Activated CD8-positive, alpha-beta memory T cell treated with anti-CD3 and anti-CD28 coated beads for 4 hours (primary cell): ENCODE measurements around the gene ADNP.

Source experiments
- DNase-seq, 2 donors: peaks; one replicate each; pipeline ENCODE4 v3.0.0-alpha.2; 2020; ENCODE audit warnings: low read depth in 2 of 2

The ADNP gene

DNA sequence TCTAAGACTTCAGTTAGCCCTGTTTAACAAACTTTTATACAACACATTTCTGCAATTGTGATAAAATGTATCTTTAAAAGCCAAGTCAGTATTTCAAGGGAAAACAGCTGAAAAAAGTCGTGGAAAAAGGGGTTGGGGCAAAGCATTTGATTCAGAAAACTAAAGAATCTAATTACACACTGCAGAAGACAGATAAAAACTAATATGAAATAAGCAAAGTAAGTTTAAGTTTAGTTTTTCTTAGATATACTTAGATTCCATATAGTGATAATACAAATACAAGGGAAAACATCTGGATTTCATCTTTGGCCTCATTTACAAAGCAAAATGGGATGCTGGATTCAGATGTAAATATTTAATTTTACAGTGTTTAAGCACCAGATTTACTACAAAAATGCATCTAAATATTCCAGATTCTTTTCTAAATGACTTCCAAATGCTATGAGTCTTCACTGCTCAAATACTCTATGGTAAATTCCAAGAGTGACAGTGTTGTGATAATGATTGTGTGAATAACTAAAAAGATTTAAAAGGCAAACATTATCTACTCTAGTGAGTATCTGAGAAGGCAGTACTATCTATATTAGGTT lies 1.5 kb upstream of the ADNP start:
- no peak for DNase-seq

DNA sequence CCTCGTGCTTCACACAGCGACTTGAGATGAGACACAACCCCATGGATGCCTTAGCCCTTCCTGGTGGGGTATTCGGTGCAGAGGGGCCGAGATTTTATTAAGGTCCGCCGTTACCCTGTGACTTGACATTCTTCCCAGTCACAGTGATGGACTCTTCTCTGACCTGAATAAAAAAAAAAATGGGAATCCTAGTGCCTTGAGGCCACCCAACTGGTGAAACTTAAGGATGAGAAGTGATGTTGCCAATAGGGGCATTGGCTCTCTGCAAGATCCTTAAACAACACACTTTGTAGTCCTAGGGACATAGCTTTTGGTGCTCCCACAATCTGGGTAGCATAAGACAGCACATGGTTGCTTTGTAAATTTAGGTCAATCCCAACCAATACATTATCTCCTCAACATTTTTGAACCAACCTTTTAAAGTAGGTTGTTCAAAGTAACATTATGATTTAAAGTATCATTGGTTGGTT lies 814 bp upstream of the ADNP start:
- DNase-seq: no peak

DNA sequence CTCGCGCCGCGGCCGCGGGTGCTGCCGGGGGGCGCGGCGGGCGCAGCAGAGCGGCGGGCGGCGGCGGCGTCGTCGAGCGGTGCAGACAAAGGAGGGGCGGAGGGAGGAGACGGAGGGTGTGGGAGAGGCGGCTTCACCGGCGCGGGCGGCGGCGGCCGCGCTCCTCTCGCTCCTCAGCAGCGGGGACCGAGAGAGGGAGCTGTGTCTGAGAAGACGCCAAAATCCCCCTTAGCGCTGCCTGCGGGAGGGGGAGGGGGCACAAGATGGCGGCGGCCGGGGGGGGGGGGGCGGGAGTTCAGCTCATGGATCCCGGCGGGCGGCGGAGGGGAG lies 296 bp downstream of the ADNP start:
- DNase-seq: no peak

DNA sequence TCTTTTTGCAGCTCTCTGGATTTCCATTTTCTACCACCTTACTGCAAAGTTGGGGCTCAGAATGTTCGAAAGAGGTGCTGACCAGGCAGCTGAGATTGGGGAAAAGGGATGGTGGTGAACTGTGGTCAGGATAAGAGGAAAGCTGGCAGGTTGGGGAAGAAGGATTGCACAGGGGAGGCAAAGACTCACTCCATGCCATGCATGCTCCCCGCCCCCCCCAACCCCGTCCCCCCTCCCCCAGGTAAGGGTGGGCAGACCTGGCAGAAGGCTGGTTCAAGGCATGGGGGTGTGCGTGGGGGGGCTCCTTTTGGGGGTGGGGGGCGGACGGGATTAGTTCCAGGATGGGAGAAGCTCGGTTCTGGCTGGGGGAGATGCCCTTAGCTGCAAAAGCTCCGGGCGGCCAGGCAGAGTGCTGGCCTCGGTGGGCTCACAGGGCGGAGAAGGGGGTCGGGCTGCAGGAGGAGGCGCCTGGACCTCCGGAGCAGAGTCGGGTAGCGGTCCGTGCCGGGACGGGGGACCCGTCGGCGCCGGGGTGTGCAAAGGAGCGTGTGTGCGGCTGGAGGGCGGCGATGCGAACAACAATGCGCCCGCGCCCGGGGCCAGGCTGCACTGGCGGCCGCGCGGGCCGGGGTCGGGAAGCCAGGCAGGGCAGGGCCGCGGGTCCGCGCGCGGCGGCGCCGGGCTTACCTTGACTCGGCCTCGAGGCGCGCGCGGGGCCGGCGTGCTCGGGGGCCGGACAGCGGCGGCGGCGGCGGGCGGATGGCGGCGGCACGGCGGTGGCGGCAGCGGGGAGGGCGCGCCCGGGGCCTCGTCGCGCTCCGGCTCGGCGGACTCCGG lies 880 bp downstream of the ADNP start:
- DNase-seq: peak in 1 of 2 donors; percentile 2

DNA sequence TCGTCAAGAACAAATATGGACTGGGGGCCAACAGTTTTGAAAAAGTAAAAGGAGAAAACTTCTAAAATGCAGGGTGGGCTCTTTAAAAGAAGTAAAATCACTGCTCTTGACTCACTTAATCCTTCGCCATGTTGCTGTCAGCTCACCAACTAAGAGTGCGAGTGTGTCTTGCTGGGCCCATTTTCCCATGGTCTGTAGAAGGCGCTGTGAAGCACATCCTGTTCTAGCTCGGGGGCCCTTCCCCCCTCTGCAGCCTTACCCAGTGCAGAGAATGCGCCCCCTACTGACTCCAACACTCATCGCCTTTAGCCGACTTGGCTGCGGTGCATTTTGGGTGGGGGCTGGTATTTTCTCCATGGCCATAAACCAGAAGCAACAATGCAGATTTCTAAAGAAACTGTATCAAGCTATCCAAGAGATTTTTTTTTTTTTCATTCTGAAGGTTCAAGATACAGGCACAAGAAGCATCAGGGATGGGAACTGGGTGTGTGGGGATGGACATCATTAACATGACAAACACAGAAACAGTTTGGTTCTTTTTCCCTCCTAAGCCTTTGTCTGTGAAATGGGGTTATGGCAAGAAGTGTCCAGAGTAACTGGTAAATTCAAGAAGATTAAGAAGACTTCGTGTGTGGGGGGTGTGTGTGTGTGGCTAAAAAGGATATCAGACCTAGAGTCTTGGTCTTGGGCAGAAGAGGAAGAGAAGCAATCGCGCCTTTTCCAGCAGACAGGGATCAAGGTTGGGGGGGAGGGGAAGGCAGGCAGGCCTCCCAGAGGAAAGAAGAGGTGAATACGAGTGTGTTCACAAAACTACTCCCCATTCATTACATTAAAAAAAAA lies 1.7 kb downstream of the ADNP start:
- DNase-seq: peak; percentile 69 to 85

GRCh38 chr20:50928469-50928868 lies 2.8 kb downstream of the ADNP start:
- DNase-seq: no peak

- DNase-seq: no peak
Observed at GRCh38 chr20:50926530-50926929, 4.7 kb downstream of the ADNP start.

DNA sequence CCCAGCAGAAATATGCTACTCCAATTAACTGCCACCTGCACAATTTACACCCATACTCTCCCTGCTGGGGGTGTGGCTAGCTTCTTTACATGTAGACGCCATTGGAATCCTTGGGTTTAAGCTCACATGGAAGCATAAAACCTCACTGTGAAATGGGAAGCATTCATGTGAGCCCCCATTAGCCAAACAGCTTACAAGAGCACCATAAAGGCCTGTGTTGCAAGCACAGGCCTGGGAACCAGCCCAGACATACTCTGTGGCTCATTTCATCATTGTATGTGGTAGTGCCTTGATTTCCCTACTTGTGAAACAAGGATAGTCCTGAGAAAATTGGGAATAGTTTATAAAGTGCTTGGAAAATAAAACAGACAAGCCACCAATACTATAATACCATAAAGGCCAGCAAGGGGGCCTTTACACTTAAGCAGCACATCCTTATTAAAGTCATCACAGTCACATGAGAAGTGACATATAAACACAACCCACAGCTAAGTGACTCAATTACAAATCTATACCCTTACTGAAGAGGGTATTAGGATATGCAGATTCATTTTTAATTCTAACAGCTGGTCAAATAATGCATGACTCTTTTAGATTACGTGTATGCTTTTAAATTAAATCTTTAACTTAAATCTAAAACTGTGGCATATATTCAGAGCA lies 6.8 kb downstream of the ADNP start:
- DNase-seq: no peak

DNA sequence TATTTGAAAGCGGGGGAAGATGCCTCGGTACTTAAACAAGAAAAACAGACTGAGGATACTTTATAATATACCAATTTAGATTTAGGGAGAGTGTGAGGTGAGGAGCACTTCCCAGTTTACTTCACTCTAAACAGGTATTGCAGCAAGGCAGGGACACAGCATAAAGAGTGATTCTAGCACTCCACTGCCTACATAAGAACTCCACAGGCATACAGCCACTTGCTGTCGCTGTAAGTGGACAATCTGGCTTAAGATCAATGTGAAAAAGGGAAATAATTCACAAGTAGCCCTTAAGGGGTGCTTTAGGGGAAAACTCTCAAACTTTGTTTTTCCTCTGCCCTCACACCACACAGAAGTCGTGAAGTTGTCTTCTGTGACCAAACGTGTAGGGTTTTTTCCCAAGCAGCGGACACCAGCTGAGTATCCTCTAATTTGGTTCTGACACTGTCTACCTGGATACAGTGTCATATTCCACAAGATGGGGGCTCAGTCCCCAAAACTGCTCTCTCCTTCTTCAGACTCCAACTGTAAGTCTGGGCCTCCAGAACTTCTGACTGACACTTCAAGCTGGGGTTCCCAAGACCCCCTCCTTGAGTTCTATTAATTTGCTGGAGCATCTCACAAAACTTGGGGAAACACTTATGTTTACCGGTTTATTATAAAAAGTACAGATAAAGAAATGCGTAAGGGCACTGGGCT lies 9.3 kb downstream of the ADNP start:
- DNase-seq: no peak

DNA sequence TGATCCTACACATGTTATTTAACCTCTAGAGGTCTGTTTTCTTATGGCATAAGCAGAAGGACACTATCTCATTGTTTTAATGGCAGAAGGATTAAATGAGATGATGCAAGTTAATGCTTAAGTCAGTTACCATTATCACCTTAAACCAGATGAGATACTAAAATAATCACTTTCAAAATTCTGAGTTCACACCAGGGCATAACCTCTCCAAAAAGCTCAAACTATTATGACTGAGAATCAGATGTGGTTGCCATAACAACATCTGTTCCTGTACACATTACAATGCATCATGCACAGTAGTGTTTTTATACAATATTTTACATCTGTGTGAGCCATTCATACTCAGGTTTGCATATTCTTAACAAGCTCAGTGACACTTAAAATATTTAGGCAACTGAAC lies 10.2 kb downstream of the ADNP start:
- DNase-seq: no peak

GRCh38 chr20:50919567-50919966 lies 11.7 kb downstream of the ADNP start:
- no peak for DNase-seq

GRCh38 chr20:50918403-50918802 lies 12.8 kb downstream of the ADNP start:
- DNase-seq: no peak

- no peak for DNase-seq
Observed at GRCh38 chr20:50916934-50917333, 14.3 kb downstream of the ADNP start.

- no peak for DNase-seq
Observed at GRCh38 chr20:50916257-50916656, 15.0 kb downstream of the ADNP start.

- DNase-seq: no peak
Observed at GRCh38 chr20:50915424-50915823, 15.8 kb downstream of the ADNP start.

DNA sequence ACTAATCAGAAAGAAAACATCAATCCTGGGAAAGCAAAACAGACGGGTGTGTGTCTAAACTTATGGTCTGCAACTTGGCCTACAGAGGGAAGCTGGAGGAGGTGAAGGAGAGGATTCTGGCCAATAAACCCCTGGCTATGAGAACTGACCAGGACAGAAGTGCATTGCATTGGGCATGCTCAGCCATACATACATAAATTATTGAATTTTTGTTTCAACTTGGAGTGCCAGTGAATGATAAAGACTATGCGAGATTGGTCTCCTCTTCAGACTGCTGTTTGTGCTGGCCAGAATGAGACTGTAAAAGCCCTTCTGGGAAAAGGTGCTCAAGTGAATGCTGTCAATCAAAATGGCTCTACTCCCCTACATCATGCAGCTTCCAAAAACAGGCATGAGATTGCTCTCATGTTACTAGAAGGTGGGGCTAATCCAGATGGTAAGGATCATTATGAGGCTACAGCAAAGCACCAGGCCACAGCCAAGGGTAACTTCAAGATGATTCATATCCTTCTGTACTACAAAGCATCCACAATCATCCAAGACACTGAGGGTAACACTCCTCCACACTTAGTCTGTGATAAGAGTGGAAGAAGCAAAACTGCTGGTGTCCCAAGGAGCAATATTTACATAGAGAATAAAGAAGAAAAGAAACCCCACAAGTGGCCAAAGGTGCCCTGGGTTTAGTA lies 17.4 kb downstream of the ADNP start:
- no peak for DNase-seq

DNA sequence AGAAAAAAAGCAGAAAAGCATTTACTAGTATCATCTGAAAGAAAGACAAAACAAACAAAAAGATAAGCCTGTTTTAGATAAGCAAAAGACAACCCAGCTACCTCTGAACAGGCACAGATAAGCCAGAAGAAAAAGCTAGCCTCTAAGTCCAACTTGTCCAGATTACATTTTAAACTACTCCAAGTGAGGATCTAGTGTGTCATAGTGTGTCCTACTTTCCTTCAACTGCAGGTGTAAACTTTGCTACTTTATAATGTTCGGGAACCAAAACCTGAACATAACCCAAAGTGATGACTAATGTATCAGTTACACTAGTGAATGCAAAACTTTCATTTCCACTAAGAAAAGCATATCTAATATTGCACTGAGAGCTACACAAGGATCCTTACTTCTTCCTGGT lies 19.5 kb downstream of the ADNP start:
- DNase-seq: no peak

DNA sequence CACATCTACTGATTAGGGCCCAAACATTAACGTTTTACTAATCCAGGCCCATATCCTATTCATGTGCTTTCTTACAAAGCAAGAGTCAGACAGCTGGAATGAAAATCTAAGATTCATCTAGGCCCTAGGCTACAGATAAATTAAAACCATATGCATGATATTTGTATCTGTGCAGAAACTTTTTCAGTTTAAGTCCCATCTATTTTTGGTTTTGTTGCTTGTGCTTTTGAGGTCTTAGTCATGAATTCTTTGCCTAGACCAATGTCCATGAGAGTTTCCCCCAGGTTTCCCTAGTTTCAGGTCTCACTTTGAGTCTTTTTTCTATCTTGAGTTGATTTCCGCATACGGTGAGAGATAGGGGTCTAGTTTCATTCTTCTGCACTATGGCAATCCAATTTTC lies 20.2 kb downstream of the ADNP start:
- DNase-seq: no peak

GRCh38 chr20:50909413-50909812 lies 21.8 kb downstream of the ADNP start:
- no peak for DNase-seq

DNA sequence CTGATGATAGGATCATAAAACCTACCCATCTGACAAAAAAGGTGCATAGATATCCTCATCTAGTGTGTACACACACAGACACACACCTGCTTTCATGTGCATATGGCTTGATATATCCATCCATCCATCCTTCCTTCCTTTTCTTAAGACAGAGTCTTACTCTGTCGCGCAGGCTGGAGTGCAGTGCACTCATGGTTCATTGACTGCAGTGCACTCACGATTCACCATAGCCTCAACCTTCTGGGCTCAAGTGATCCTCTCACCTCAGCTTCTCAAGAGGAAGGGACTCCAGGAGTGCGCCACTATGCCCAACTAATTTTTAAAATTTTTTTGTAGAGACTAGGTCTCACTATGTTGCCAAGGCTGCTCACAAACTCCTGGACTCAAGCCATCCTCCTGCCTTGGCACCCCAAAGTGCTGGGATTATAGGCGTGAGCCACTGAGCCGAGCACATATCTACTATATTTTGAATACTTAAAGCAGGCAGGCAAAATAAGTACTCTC lies 27.1 kb downstream of the ADNP start:
- no peak for DNase-seq
